Measurements from ENCODE around the gene SERPINB10.

SERPINB10 gene

DNA sequence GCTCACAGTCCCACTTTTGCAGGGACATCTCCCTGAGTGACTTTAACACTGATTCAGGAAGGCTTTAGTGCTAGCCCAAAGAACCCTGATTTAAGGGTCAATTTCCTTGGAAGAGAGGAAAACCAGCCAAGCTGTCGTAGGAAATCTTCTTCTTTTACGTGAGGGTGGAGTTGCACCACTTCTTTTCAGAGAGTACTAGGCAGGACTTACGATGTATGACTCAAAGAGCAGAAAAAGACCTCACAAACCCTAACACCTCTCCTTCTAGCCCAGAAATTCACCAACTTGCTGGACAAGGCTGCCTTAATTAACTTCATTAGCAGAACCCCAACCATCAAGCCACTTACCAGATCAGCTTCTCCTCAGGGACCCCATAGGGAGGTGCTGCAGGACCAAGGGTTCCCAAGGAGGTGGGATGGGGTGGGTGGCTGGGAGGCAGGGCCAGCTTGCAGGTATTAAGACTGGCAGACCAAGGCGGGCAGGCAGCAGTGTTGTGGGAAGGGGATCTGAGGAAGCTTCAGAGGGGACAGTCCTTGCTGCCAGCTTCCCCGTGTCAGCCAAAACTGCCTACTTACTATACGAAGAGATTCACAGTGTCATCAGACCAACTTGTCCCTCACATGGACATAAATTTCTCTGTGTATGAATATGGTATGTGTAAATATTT lies 13.5 kb upstream of the SERPINB10 start:
- Histone ChIP-seq H3K27me3 (ENCODE audit: control insufficient read depth, insufficient read depth, low read length) (no peaks in the 10 kb centered on the region), H3K9ac (ENCODE audit: low read depth, low read length) (no peak overlapping the region), H3K4me1 (ENCODE audit: control insufficient read depth, insufficient read depth, low read length) (no peaks in the 10 kb centered on the region), H3K36me3 (ENCODE audit: control insufficient read depth, insufficient read depth, low read length) (no peaks in the 10 kb centered on the region), H3K9me3 (ENCODE audit: control insufficient read depth, insufficient read depth, low read length) (no peaks in the 10 kb centered on the region), H3K4me3 (ENCODE audit: low read depth, low read length) (no peak overlapping the region), H3K27ac (ENCODE audit: low read depth, low read length) (no peak overlapping the region)

- Histone ChIP-seq H3K4me3 (ENCODE audit: low read depth, low read length) (no peak overlapping the region), H3K9ac (ENCODE audit: low read depth, low read length) (no peak overlapping the region), H3K27ac (ENCODE audit: low read depth, low read length) (no peak overlapping the region), H3K9me3 (ENCODE audit: control insufficient read depth, insufficient read depth, low read length) (no peaks in the 10 kb centered on the region), H3K4me1 (ENCODE audit: control insufficient read depth, insufficient read depth, low read length) (no peaks in the 10 kb centered on the region), H3K36me3 (ENCODE audit: control insufficient read depth, insufficient read depth, low read length) (no peaks in the 10 kb centered on the region), H3K27me3 (ENCODE audit: control insufficient read depth, insufficient read depth, low read length) (no peaks in the 10 kb centered on the region)
Observed at GRCh38 chr18:63895190-63895589, 12.6 kb upstream of the SERPINB10 start.

- Histone ChIP-seq H3K4me3 (ENCODE audit: low read depth, low read length) (no peak overlapping the region), H3K9ac (ENCODE audit: low read depth, low read length) (no peak overlapping the region), H3K9me3 (ENCODE audit: control insufficient read depth, insufficient read depth, low read length) (no peaks in the 10 kb centered on the region), H3K4me1 (ENCODE audit: control insufficient read depth, insufficient read depth, low read length) (no peaks in the 10 kb centered on the region), H3K27ac (ENCODE audit: low read depth, low read length) (no peak overlapping the region), H3K27me3 (ENCODE audit: control insufficient read depth, insufficient read depth, low read length) (no peaks in the 10 kb centered on the region), H3K36me3 (ENCODE audit: control insufficient read depth, insufficient read depth, low read length) (no peaks in the 10 kb centered on the region)
Observed at GRCh38 chr18:63897072-63897471, 10.7 kb upstream of the SERPINB10 start.

GRCh38 chr18:63899206-63899605 lies 8.6 kb upstream of the SERPINB10 start:
- Histone ChIP-seq H3K36me3 (ENCODE audit: control insufficient read depth, insufficient read depth, low read length) (no peaks in the 10 kb centered on the region), H3K27me3 (ENCODE audit: control insufficient read depth, insufficient read depth, low read length) (no peaks in the 10 kb centered on the region), H3K9ac (ENCODE audit: low read depth, low read length) (no peak overlapping the region), H3K27ac (ENCODE audit: low read depth, low read length) (no peak overlapping the region), H3K4me1 (ENCODE audit: control insufficient read depth, insufficient read depth, low read length) (no peaks in the 10 kb centered on the region), H3K4me3 (ENCODE audit: low read depth, low read length) (no peak overlapping the region), H3K9me3 (ENCODE audit: control insufficient read depth, insufficient read depth, low read length) (no peaks in the 10 kb centered on the region)

DNA sequence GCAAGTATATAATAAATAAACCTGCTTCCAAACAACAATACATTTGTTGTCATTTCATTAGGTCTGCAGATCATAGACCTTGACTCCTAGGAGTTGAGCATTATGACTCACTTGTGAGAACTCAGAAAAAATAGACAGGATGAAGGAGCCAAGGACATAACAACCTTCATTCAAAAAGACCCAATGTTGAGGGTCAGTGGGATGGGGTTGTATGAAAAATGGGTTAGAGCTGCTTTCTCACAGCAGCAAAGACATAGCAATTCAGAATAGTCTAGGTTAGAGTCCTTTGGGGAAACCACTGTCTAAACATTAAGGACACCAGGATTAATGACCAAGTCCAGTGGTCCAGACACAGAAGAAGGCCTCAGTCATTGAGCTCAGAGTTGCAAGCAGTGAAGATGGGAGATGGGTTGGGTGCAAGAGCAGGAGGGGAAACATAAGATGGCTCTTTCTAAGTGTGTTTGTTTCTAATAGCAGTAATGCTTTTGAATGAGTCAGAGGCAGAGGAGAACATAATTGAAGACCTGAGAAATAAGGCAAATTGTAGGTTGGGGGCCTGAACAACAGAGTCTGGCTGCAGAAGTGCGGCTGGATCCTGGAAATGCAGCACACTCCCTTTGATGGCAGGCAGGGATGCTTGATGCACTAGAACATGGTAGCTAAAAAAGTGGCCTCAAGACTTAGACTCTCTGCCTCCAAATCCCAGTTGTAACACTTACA lies 3.7 kb upstream of the SERPINB10 start:
- Histone ChIP-seq H3K4me1 (ENCODE audit: control insufficient read depth, insufficient read depth, low read length) (peaks cover 6% of the 10 kb centered on the region; the same call in 1 of the 2 replicates), H3K9ac (ENCODE audit: low read depth, low read length) (no peak overlapping the region), H3K27ac (ENCODE audit: low read depth, low read length) (no peak overlapping the region), H3K9me3 (ENCODE audit: control insufficient read depth, insufficient read depth, low read length) (0 out of 2 replicates have a peak, but pooled peaks cover 3% of the 10 kb centered on the region), H3K4me3 (ENCODE audit: low read depth, low read length) (no peak overlapping the region), H3K36me3 (ENCODE audit: control insufficient read depth, insufficient read depth, low read length) (no peaks in the 10 kb centered on the region), H3K27me3 (ENCODE audit: control insufficient read depth, insufficient read depth, low read length) (no peaks in the 10 kb centered on the region)

DNA sequence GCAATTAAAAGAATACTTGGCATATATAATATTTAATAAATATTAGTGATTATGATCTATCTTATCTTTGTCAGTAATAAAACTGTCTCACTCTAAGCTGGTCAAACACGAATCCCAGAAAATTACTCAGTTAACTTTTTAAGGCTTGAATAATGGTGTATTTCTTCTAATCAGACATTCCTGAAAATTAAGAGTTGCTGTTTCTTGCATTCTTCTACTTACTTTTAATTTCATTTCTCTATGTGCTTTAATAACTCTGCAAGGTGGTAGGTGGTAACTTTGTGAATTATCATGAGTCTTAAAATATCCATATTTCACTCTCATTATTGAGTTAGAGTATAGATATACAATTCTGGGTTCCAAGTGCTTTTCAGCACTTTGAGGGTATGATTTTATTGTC lies 3.1 kb upstream of the SERPINB10 start:
- peaks cover 6% of the 10 kb centered on the region; the same call in 1 of the 2 replicates for H3K4me1 ChIP-seq (ENCODE audit: control insufficient read depth, insufficient read depth, low read length)
- H3K9me3 ChIP-seq (ENCODE audit: control insufficient read depth, insufficient read depth, low read length): 0 out of 2 replicates have a peak, but pooled peaks cover 3% of the 10 kb centered on the region
- H3K27me3 ChIP-seq (ENCODE audit: control insufficient read depth, insufficient read depth, low read length): no peaks in the 10 kb centered on the region
- H3K9ac ChIP-seq (ENCODE audit: low read depth, low read length): no peak overlapping the region
- H3K36me3 ChIP-seq (ENCODE audit: control insufficient read depth, insufficient read depth, low read length): no peaks in the 10 kb centered on the region
- H3K4me3 ChIP-seq (ENCODE audit: low read depth, low read length): no peak overlapping the region
- no peak overlapping the region for H3K27ac ChIP-seq (ENCODE audit: low read depth, low read length)

DNA sequence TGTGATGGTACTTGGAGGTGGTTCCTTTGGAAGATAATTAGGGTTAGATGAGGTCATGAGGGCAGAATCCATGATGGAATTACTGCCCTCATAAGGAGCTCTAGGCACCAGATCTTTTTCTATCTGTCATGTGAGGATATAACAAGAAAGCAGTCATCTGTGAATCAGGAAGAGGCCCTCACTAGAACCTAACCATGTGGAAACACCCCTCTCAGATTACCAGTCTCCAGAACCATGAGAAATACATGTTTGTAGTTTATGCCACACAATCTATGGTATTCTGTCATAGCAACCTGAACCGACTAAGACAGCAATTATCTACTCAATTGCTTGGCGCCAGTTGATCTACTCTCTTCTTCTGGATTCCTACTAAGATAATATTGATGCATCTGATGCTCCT lies 2.4 kb upstream of the SERPINB10 start:
- H3K9ac ChIP-seq (ENCODE audit: low read depth, low read length): no peak overlapping the region
- H3K4me1 ChIP-seq (ENCODE audit: control insufficient read depth, insufficient read depth, low read length): peaks cover 6% of the 10 kb centered on the region; the same call in 1 of the 2 replicates
- no peak overlapping the region for H3K4me3 ChIP-seq (ENCODE audit: low read depth, low read length)
- no peaks in the 10 kb centered on the region for H3K36me3 ChIP-seq (ENCODE audit: control insufficient read depth, insufficient read depth, low read length)
- H3K27ac ChIP-seq (ENCODE audit: low read depth, low read length): no peak overlapping the region
- no peaks in the 10 kb centered on the region for H3K27me3 ChIP-seq (ENCODE audit: control insufficient read depth, insufficient read depth, low read length)
- 0 out of 2 replicates have a peak, but pooled peaks cover 3% of the 10 kb centered on the region for H3K9me3 ChIP-seq (ENCODE audit: control insufficient read depth, insufficient read depth, low read length)

DNA sequence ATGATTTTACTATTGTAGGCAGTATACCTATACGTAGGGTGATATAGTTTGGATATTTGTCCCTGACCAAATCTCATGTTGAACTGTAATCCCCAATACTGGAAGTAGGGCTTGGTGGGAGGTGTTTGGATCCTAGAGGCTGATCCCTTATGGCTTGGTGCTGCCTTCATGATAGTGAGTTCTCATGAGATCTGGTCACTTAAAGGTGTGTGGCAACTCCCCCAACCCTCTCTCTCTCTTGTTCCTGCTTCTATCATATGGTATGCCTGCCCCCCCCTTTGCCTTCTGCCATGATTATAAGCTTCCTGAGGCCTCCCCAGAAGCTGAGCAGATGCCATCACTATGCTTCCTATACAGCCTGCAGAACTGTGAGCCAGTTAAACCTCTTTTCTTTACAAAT lies 1.7 kb upstream of the SERPINB10 start:
- no peaks in the 10 kb centered on the region for H3K36me3 ChIP-seq (ENCODE audit: control insufficient read depth, insufficient read depth, low read length)
- no peak overlapping the region for H3K27ac ChIP-seq (ENCODE audit: low read depth, low read length)
- H3K4me1 ChIP-seq (ENCODE audit: control insufficient read depth, insufficient read depth, low read length): peaks cover 6% of the 10 kb centered on the region; the same call in 1 of the 2 replicates
- H3K9me3 ChIP-seq (ENCODE audit: control insufficient read depth, insufficient read depth, low read length): 0 out of 2 replicates have a peak, but pooled peaks cover 3% of the 10 kb centered on the region
- H3K4me3 ChIP-seq (ENCODE audit: low read depth, low read length): no peak overlapping the region
- H3K27me3 ChIP-seq (ENCODE audit: control insufficient read depth, insufficient read depth, low read length): no peaks in the 10 kb centered on the region
- no peak overlapping the region for H3K9ac ChIP-seq (ENCODE audit: low read depth, low read length)

GRCh38 chr18:63908858-63909257 lies 1.1 kb downstream of the SERPINB10 start:
- H3K27ac ChIP-seq (ENCODE audit: low read depth, low read length): no peak overlapping the region
- no peak overlapping the region for H3K4me3 ChIP-seq (ENCODE audit: low read depth, low read length)
- 0 out of 2 replicates have a peak, but pooled peaks cover 3% of the 10 kb centered on the region for H3K9me3 ChIP-seq (ENCODE audit: control insufficient read depth, insufficient read depth, low read length)
- peaks cover 6% of the 10 kb centered on the region; the same call in 1 of the 2 replicates for H3K4me1 ChIP-seq (ENCODE audit: control insufficient read depth, insufficient read depth, low read length)
- H3K36me3 ChIP-seq (ENCODE audit: control insufficient read depth, insufficient read depth, low read length): no peaks in the 10 kb centered on the region
- no peak overlapping the region for H3K9ac ChIP-seq (ENCODE audit: low read depth, low read length)
- H3K27me3 ChIP-seq (ENCODE audit: control insufficient read depth, insufficient read depth, low read length): no peaks in the 10 kb centered on the region

- Histone ChIP-seq H3K36me3 (ENCODE audit: control insufficient read depth, insufficient read depth, low read length) (no peaks in the 10 kb centered on the region), H3K4me3 (ENCODE audit: low read depth, low read length) (no peak overlapping the region), H3K9me3 (ENCODE audit: control insufficient read depth, insufficient read depth, low read length) (0 out of 2 replicates have a peak, but pooled peaks cover 3% of the 10 kb centered on the region), H3K4me1 (ENCODE audit: control insufficient read depth, insufficient read depth, low read length) (peaks cover 6% of the 10 kb centered on the region; the same call in 1 of the 2 replicates), H3K27ac (ENCODE audit: low read depth, low read length) (no peak overlapping the region), H3K27me3 (ENCODE audit: control insufficient read depth, insufficient read depth, low read length) (no peaks in the 10 kb centered on the region), H3K9ac (ENCODE audit: low read depth, low read length) (no peak overlapping the region)
Observed at GRCh38 chr18:63909870-63910269, 2.1 kb downstream of the SERPINB10 start.

DNA sequence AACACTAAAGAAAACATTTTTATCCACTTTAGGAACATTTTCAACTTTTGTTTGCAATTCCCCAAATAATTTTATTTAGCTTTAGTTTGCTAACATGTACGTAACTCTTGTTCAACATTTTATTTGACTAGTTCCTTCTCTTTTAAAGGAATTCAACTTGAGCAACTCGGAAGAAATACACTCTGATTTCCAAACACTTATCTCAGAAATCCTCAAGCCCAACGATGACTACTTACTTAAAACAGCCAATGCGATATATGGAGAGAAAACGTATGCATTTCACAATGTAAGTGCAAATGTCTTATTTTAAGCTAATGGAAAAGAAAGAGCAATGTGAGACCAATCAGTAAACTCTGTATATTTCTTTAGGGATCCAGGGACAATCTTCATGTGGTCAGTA lies 10.1 kb downstream of the SERPINB10 start:
- Histone ChIP-seq H3K4me3 (ENCODE audit: low read depth, low read length) (no peak overlapping the region), H3K9me3 (ENCODE audit: control insufficient read depth, insufficient read depth, low read length) (no peaks in the 10 kb centered on the region), H3K36me3 (ENCODE audit: control insufficient read depth, insufficient read depth, low read length) (no peaks in the 10 kb centered on the region), H3K27me3 (ENCODE audit: control insufficient read depth, insufficient read depth, low read length) (no peaks in the 10 kb centered on the region), H3K27ac (ENCODE audit: low read depth, low read length) (no peak overlapping the region), H3K9ac (ENCODE audit: low read depth, low read length) (no peak overlapping the region), H3K4me1 (ENCODE audit: control insufficient read depth, insufficient read depth, low read length) (no peaks in the 10 kb centered on the region)
